ENCODE results near the gene OAS3. TPM values are rescaled to one million over a fixed set of nuclear protein-coding genes. Genes with fewer than 3 reads are reported as not detected.

OAS3 gene
- total and polyA plus RNA-seq, 9 of the 15 experiments (the other 6 are each of a cell fraction or from before 2014, with no cell fraction given) = 0.21 to 2.0 (median 0.83) TPM

DNA sequence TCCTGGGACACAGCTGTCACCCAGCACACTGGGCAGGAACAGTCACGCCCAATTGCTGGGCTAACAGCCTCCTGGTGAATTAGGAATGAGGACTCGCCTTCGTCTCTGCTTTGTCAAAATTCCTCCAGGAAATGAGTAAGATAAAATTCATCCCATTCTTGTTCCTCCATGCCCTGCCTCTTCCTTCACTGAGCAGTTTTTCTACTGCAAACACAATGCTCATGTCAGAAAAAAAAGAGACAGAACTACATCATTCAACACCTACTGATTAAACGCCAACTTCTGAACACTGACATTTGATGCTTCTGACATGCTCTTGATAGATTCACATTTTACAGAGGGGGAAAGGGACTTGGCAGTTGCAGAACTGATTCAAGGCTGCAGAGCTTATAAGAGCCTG, 80.8 kb downstream of the OAS3 start (continued):
- TF ChIP-seq CHD7 (IDR thresholded peaks at IDR 0.05; ENCODE audit: low read depth, low read length) = no peak
- TF ChIP-seq, protein P1, sequence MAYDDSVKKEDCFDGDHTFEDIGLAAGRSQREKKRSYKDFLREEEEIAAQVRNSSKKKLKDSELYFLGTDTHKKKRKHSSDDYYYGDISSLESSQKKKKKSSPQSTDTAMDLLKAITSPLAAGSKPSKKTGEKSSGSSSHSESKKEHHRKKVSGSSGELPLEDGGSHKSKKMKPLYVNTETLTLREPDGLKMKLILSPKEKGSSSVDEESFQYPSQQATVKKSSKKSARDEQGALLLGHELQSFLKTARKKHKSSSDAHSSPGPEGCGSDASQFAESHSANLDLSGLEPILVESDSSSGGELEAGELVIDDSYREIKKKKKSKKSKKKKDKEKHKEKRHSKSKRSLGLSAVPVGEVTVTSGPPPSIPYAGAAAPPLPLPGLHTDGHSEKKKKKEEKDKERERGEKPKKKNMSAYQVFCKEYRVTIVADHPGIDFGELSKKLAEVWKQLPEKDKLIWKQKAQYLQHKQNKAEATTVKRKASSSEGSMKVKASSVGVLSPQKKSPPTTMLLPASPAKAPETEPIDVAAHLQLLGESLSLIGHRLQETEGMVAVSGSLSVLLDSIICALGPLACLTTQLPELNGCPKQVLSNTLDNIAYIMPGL (CRISPR knock-in tag; IDR thresholded peaks at IDR 0.05) = no peak
- TF ChIP-seq ZNF41 (CRISPR knock-in tag; conservative IDR thresholded peaks at IDR 0.05) = no peak
- no peak for TF ChIP-seq ILK (tag; IDR thresholded peaks at IDR 0.05; ENCODE audit: borderline replicate concordance, low read depth)
- TF ChIP-seq PYGO2 (tag; IDR thresholded peaks at IDR 0.05) = no peak
- TF ChIP-seq CEBPB (tag; IDR thresholded peaks at IDR 0.05) = no peak
- no peak for TF ChIP-seq CEBPG (CRISPR knock-in tag; IDR thresholded peaks at IDR 0.05)
- TF ChIP-seq CEBPG (tag; conservative IDR thresholded peaks at IDR 0.05 in 1 of 2, IDR thresholded peaks at IDR 0.05 in 1 of 2) = no peak
- no peak for TF ChIP-seq MCM2 (IDR thresholded peaks at IDR 0.05; ENCODE audit: low read depth)
- TF ChIP-seq KLF13 (tag; IDR thresholded peaks at IDR 0.05; ENCODE audit: borderline replicate concordance, low read depth) = no peak
- no peak for TF ChIP-seq ZNF408 (CRISPR knock-in tag; IDR thresholded peaks at IDR 0.05; ENCODE audit: low read depth)
- no peak for TF ChIP-seq SLC30A9 (CRISPR knock-in tag; IDR thresholded peaks at IDR 0.05)
